PC-3 (cell line): ENCODE results near the gene MS4A4E.

ENCODE experiments used
- CTCF ChIP-seq: fragments of 300-600 bp; sonication (generic); conservative IDR thresholded peaks from 2 replicates; pipeline ENCODE4 v1.5.1; 2017; ENCODE audit warnings: antibody characterized with exemption, low read depth, mild to moderate bottlenecking, low read length
- EZH2 ChIP-seq: fragments of 300-600 bp; sonication (generic); IDR thresholded peaks from one replicate; pipeline ENCODE4 v1.6.1; 2017; ENCODE audit warnings: antibody characterized with exemption, mild to moderate bottlenecking, low read length; ENCODE audit not compliant: unreplicated experiment
- EZH2phosphoT487 ChIP-seq: fragments of 300-600 bp; sonication (generic); IDR thresholded peaks from 2 replicates; pipeline ENCODE4 v1.6.1; 2018; ENCODE audit warnings: mild to moderate bottlenecking, antibody characterized with exemption, low read length, borderline replicate concordance

- TF ChIP-seq CTCF (no peak), EZH2 (no peak), EZH2phosphoT487 (no peak)
Observed at GRCh38 chr11:60165951-60166350, 77.0 kb downstream of the MS4A4E start.
